CD4-positive, CD25-positive, alpha-beta regulatory T cell (primary cell): ENCODE measurements around the gene INPP5F. TPM values are rescaled to one million over a fixed set of nuclear protein-coding genes. Genes with fewer than 3 reads are reported as not detected.
"Not testable (repeated sequence)": the region's sequence is repeated elsewhere in the genome, so short reads cannot be mapped to it uniquely, and the experiment has no call there.

ENCODE experiments used
- ATAC-seq, 2 donors: fragments of 150-1000 bp; cut with Tn5 transposase; one replicate each; pipeline ENCODE4 v1.10.0; 2021; ENCODE audit warnings: low read depth in 2 of 2, moderate number of reproducible peaks in 2 of 2, moderate library complexity in 1 of 2
- DNase-seq, 3 donors: peaks; one replicate each; pipeline versions ENCODE4 v3.0.0 to v3.0.0-alpha.2; 2012 to 2022; ENCODE audit warnings: mixed read lengths in 1 of 3
- H3K27ac ChIP-seq: one replicate; pipeline ENCODE4 v1.7.0; 2013; ENCODE audit warnings: mild to moderate bottlenecking, low read length; ENCODE audit not compliant: insufficient read depth, poor library complexity, severe bottlenecking
- H3K27me3 ChIP-seq: one replicate; pipeline ENCODE4 v1.7.0; 2013; ENCODE audit warnings: low read length; ENCODE audit not compliant: control insufficient read depth, insufficient read depth
- H3K36me3 ChIP-seq: one replicate; pipeline ENCODE4 v1.7.0; 2013; ENCODE audit warnings: mild to moderate bottlenecking, low read length, moderate library complexity; ENCODE audit not compliant: control insufficient read depth, insufficient read depth
- H3K4me1 ChIP-seq: 2 replicates; pipeline ENCODE4 v1.7.0; 2013; ENCODE audit warnings: mild to moderate bottlenecking, low read length; ENCODE audit not compliant: insufficient read depth, control insufficient read depth, poor library complexity, severe bottlenecking
- H3K4me3 ChIP-seq: one replicate; pipeline ENCODE4 v1.7.0; 2013; ENCODE audit warnings: low read depth, mild to moderate bottlenecking, low read length, moderate library complexity
- H3K9me3 ChIP-seq, 2 experiments: 1 replicate in 1 of 2; 2 replicates in 1 of 2; pipeline ENCODE4 v1.7.0; 2013; ENCODE audit warnings: low read length in 2 of 2, mild to moderate bottlenecking in 1 of 2, moderate library complexity in 1 of 2; ENCODE audit not compliant: control insufficient read depth in 2 of 2
- H3K27ac Mint-ChIP-seq, 3 donors: one replicate each; pipeline ENCODE4 v1.8.0; 2020 to 2022; ENCODE audit warnings: mild to moderate bottlenecking in 3 of 3, mixed read lengths in 3 of 3, moderate library complexity in 2 of 3
- H3K27me3 Mint-ChIP-seq: one replicate; pipeline ENCODE4 v1.8.0; 2022; ENCODE audit warnings: mild to moderate bottlenecking, mixed read lengths
- H3K36me3 Mint-ChIP-seq: one replicate; pipeline ENCODE4 v1.8.0; 2020; ENCODE audit warnings: mixed read lengths
- H3K4me1 Mint-ChIP-seq, 4 donors: one replicate each; pipeline ENCODE4 v1.8.0; 2020 to 2022; ENCODE audit warnings: mixed read lengths in 4 of 4, mild to moderate bottlenecking in 1 of 4
- H3K4me3 Mint-ChIP-seq, 4 donors: one replicate each; pipeline ENCODE4 v1.8.0; 2020 to 2022; ENCODE audit warnings: mild to moderate bottlenecking in 4 of 4, mixed read lengths in 4 of 4, moderate library complexity in 3 of 4
- H3K9me3 Mint-ChIP-seq, 7 donors: one replicate each; pipeline ENCODE4 v1.8.0; 2020 to 2022; ENCODE audit warnings: mixed read lengths in 7 of 7, mild to moderate bottlenecking in 3 of 7, moderate library complexity in 2 of 7
- polyA plus RNA-seq, 4 donors: library from polyadenylated mRNA; unstranded; fragments of 300-500 nt; fragmentation: Illumina TruSeq; gene quantifications; one replicate each; pipeline ENCODE4 v1.2.3, GENCODE V29; 2021
- total RNA-seq: library from RNA; stranded (reverse); gene quantifications from one replicate; pipeline ENCODE4 v1.2.3, GENCODE V29; 2022

Gene INPP5F
- total and polyA plus RNA-seq, 5 donors from 2014 or later = 10.4 to 22.1 (median 11.2) TPM

DNA sequence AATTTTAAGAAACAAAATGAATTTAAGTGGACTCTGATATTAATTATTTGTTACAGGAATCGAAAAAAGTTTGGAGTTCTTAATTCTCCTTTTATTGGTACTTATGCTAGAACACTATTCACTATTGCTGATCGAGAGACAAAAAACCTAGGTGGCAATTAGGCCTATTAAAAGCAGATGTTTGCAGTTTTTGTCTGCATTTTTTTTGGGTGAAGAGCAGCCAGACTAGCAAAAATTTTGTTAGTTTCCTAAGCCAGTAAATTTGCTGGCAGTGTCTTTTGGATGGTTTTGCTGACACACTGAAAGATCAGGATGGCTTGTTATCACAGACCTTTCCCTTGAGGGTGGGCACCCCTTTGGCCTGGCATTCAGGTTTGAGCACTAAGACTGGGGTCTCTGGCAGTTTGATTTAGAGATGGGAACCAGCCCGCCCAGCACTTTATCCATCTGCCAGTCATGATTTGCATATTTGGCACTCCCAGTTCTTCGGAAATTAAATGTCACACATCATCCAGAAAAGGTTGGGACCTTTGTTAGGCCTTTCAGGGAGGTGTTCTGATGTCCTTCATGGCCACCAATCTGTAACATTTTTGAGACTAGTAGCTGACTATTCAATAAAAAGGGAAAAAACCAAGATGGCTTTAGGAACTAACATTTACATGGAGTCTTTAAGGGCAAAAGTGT, 57.3 kb downstream of the INPP5F start:
- H3K4me3 Mint-ChIP-seq = peak overlapping the region in 1 of 4 donors; percentile 31
- H3K27me3 Mint-ChIP-seq = no peaks in the 10 kb centered on the region
- H3K27me3 ChIP-seq = no peaks in the 10 kb centered on the region
- H3K27ac Mint-ChIP-seq = peak overlapping the region in 2 of 3 donors; percentile 28 to 40
- no peak overlapping the region for H3K27ac ChIP-seq
- no peak for DNase-seq
- H3K4me1 Mint-ChIP-seq = peaks cover 17 to 49% (median 39%) of the 10 kb centered on the region in 4 donors
- ATAC-seq = no peak
- H3K4me3 ChIP-seq = no peak overlapping the region
- H3K36me3 Mint-ChIP-seq = peaks cover 26% of the 10 kb centered on the region
- peaks cover 7% of the 10 kb centered on the region for H3K36me3 ChIP-seq
- H3K9me3 ChIP-seq = no peaks in the 10 kb centered on the region
- H3K9me3 Mint-ChIP-seq = no peaks in the 10 kb centered on the region
- H3K4me1 ChIP-seq = peaks cover 9% of the 10 kb centered on the region

GRCh38 chr10:119783665-119784027, 57.8 kb downstream of the INPP5F start:
- H3K4me1 Mint-ChIP-seq = peaks cover 17 to 49% (median 39%) of the 10 kb centered on the region in 4 donors
- H3K36me3 Mint-ChIP-seq = peaks cover 25% of the 10 kb centered on the region
- H3K9me3 Mint-ChIP-seq = no peaks in the 10 kb centered on the region
- Histone ChIP-seq H3K27me3 (no peaks in the 10 kb centered on the region), H3K4me1 (peaks cover 9% of the 10 kb centered on the region), H3K36me3 (peaks cover 7% of the 10 kb centered on the region), H3K27ac (no peak overlapping the region), H3K4me3 (peak overlapping the region; percentile 2), H3K9me3 (no peaks in the 10 kb centered on the region)
- H3K27ac Mint-ChIP-seq = peak overlapping the region in 1 of 3 donors; percentile 28
- peak overlapping the region in 1 of 4 donors; percentile 30 for H3K4me3 Mint-ChIP-seq
- ATAC-seq (no peak), DNase-seq (no peak)
- no peaks in the 10 kb centered on the region for H3K27me3 Mint-ChIP-seq

DNA sequence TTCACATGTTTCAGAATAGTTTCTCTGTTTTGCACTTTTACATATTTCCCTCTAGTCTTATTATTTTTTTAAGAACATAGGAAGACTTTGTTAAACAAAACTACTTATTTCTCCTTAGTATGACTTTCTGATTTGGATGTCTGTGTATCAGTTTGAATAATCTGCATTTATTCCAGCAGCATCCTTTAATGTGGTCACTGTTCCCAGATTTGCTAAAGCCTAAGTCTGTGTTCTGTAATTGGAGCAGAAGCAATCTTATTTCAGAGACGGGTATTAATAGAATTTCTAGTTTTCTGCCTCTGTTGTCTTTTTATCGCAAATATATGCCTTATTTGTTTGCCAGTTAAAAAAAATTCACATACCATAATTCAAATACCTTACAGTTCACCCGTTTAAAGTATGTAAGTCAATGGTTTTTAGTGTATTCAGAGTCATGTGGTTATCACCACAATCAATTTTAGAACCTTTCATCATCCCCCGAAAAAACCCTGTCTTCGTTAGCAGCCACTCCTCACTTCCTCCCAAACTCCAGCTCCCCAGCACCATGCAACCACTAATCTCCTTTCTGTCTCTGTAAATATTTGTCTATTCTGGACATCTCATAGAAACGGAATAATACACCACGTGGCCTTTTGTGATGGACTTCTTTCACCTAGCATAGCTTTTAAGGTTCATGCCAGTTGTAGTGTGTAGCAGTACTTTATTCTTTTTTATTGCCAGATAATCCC, 58.7 kb downstream of the INPP5F start:
- Histone ChIP-seq H3K36me3 (peaks cover 7% of the 10 kb centered on the region), H3K4me1 (peaks cover 9% of the 10 kb centered on the region), H3K27ac (no peak overlapping the region), H3K27me3 (no peaks in the 10 kb centered on the region), H3K9me3 (no peaks in the 10 kb centered on the region), H3K4me3 (peak overlapping the region; percentile 41)
- peaks cover 21% of the 10 kb centered on the region for H3K36me3 Mint-ChIP-seq
- peak in 2 of 3 donors; percentile 25 to 53 for DNase-seq
- H3K27ac Mint-ChIP-seq = peak overlapping the region in 2 of 3 donors; percentile 16 to 44
- peaks cover 17 to 47% (median 37%) of the 10 kb centered on the region in 4 donors for H3K4me1 Mint-ChIP-seq
- peak overlapping the region in 3 of 4 donors; percentile 5 to 65 (median 11) for H3K4me3 Mint-ChIP-seq
- H3K9me3 Mint-ChIP-seq = no peaks in the 10 kb centered on the region
- ATAC-seq = peak; percentile 56 to 59
- H3K27me3 Mint-ChIP-seq = no peaks in the 10 kb centered on the region

GRCh38 chr10:119786117-119786769, 60.4 kb downstream of the INPP5F start:
- peaks cover 28 to 51% (median 38%) of the 10 kb centered on the region in 4 donors for H3K4me1 Mint-ChIP-seq

GRCh38 chr10:119795101-119795500, 69.3 kb downstream of the INPP5F start:
- not testable (repeated sequence) for H3K27ac Mint-ChIP-seq, H3K4me3 Mint-ChIP-seq, ATAC-seq, H3K4me1 ChIP-seq, H3K27me3 Mint-ChIP-seq, H3K27me3 ChIP-seq, H3K27ac ChIP-seq, H3K9me3 Mint-ChIP-seq, H3K4me3 ChIP-seq, H3K9me3 ChIP-seq, DNase-seq
- peaks cover 0 to 23% (median 5%) of the 10 kb centered on the region in 4 donors for H3K4me1 Mint-ChIP-seq
- H3K36me3 Mint-ChIP-seq = peaks cover 29% of the 10 kb centered on the region
- peaks cover 25% of the 10 kb centered on the region for H3K36me3 ChIP-seq

More at GRCh38 chr10:119786117-119786769, 60.4 kb downstream of the INPP5F start:
- peaks cover 18% of the 10 kb centered on the region for H3K36me3 Mint-ChIP-seq
- no peak for ATAC-seq
- H3K27me3 Mint-ChIP-seq = no peaks in the 10 kb centered on the region
- H3K27ac Mint-ChIP-seq = no peak overlapping the region
- H3K27ac ChIP-seq = no peak overlapping the region
- no peaks in the 10 kb centered on the region for H3K27me3 ChIP-seq
- H3K4me3 ChIP-seq = no peak overlapping the region
- DNase-seq = no peak
- H3K9me3 Mint-ChIP-seq = no peaks in the 10 kb centered on the region
- peaks cover 3% of the 10 kb centered on the region for H3K36me3 ChIP-seq
- H3K4me3 Mint-ChIP-seq = no peak overlapping the region
- peaks cover 9% of the 10 kb centered on the region for H3K4me1 ChIP-seq
- H3K9me3 ChIP-seq = no peaks in the 10 kb centered on the region

DNA sequence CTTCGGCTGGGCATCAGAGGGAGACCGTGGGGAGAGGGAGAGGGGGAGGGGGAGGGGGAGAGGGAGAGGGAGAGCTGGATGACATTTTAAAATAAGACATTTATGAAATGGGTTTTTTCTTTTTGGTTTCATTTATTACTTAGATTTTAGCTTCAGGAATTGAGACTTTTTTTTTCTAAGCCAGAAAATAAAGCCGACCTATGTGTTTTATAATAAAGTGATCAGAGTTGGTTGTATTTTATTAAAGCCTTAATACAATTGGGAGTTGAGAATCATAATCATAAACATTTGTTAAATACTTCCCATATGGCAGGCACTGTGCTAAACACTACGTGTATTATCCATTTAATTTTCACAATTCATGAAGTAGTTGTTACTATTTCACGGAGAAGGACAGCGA, 70.2 kb downstream of the INPP5F start:
- Histone ChIP-seq H3K9me3 (no peaks in the 10 kb centered on the region), H3K27me3 (no peaks in the 10 kb centered on the region), H3K4me1 (peaks cover 4% of the 10 kb centered on the region), H3K27ac (no peak overlapping the region), H3K36me3 (peaks cover 25% of the 10 kb centered on the region), H3K4me3 (no peak overlapping the region)
- Mint-ChIP-seq H3K36me3 (peaks cover 31% of the 10 kb centered on the region), H3K27me3 (no peaks in the 10 kb centered on the region), H3K4me1 (peaks cover 2 to 19% (median 6%) of the 10 kb centered on the region in 4 donors), H3K9me3 (no peaks in the 10 kb centered on the region), H3K4me3 (no peak overlapping the region), H3K27ac (no peak overlapping the region)
- DNase-seq (no peak), ATAC-seq (no peak)

GRCh38 chr10:119801176-119801575, 75.3 kb downstream of the INPP5F start:
- Histone ChIP-seq H3K36me3 (peaks cover 35% of the 10 kb centered on the region), H3K27me3 (no peaks in the 10 kb centered on the region), H3K4me3 (no peak overlapping the region), H3K9me3 (no peaks in the 10 kb centered on the region), H3K27ac (no peak overlapping the region), H3K4me1 (peaks cover 15% of the 10 kb centered on the region)
- no peak overlapping the region for H3K4me3 Mint-ChIP-seq
- no peak for DNase-seq
- no peak for ATAC-seq
- H3K27ac Mint-ChIP-seq = peak overlapping the region in 1 of 3 donors; percentile 3
- no peaks in the 10 kb centered on the region for H3K27me3 Mint-ChIP-seq
- H3K9me3 Mint-ChIP-seq = no peaks in the 10 kb centered on the region
- H3K4me1 Mint-ChIP-seq = peaks cover 4 to 17% (median 10%) of the 10 kb centered on the region in 4 donors
- peaks cover 45% of the 10 kb centered on the region for H3K36me3 Mint-ChIP-seq
